GM12878 (cell line): Measurements from ENCODE around the gene DNAH8. TPM values are rescaled to one million over a fixed set of nuclear protein-coding genes. Genes with fewer than 3 reads are reported as not detected.

Experiments used
- ATAC-seq: fragments of 200-7000 bp; cut with Tn5 transposase; 3 replicates; pipeline ENCODE4 v1.9.1; 2020; ENCODE audit warnings: mild to moderate bottlenecking, moderate library complexity
- BruUV-seq: library from RNA; stranded (reverse); fragments of 400-500 nt; replicated peaks from 2 replicates; lab custom pipeline; 2021; lab: Mats Ljungman, UMichigan
- CTCF ChIA-PET: fragments of 300-600 bp; sonication (Branson Sonifier 250); formaldehyde crosslinking; extraction: SDS; loops from one replicate; lab custom pipeline; 2021; ENCODE audit warnings: inconsistent platforms; lab: Yijun Ruan, JAX
- POLR2A ChIA-PET: fragments of 350-600 bp; formaldehyde crosslinking; extraction: SDS; loops from one replicate; lab custom pipeline; 2021; ENCODE audit warnings: inconsistent platforms; lab: Charles Lee
- RAD21 ChIA-PET: fragments of 300-600 bp; sonication (Branson Sonifier 250); formaldehyde crosslinking; loops from one replicate; lab custom pipeline; 2023; ENCODE audit warnings: antibody characterized with exemption; ENCODE audit not compliant: unreplicated experiment; lab: Charles Lee
- SMC1A ChIA-PET: fragments of 300-600 bp; sonication (Branson Sonifier 250); formaldehyde crosslinking; loops from one replicate; lab custom pipeline; 2023; ENCODE audit not compliant: unreplicated experiment, uncharacterized antibody; lab: Charles Lee
- DNase-seq: peaks from one replicate; pipeline ENCODE4 v3.0.0-alpha.2; 2011; ENCODE audit warnings: low read depth, low spot score
- FAIRE-seq: peaks from 3 replicates; lab custom pipeline; 2011; peaks lifted over from hg19 to GRCh38; lab: Jason Lieb, UNC
- H2AFZ ChIP-seq: 2 replicates; pipeline ENCODE4 v1.6.0; 2011; ENCODE audit warnings: low read depth, low read length, control low read depth; ENCODE audit not compliant: control insufficient read depth
- H3K27ac ChIP-seq: 2 replicates; pipeline ENCODE4 v1.5.1; 2011; ENCODE audit warnings: control low read depth; ENCODE audit not compliant: control insufficient read depth, insufficient read depth
- H3K27me3 ChIP-seq, 2 experiments: replicated peaks in 1 of 2; 2 replicates each; pipeline versions ENCODE4 v1.6.0 to v1.6.1; 2011; ENCODE audit warnings: low read length in 1 of 2; ENCODE audit not compliant: control insufficient read depth in 2 of 2, insufficient read depth in 2 of 2
- H3K36me3 ChIP-seq, 2 experiments: 2 replicates each; pipeline ENCODE4 v1.5.1; 2011; ENCODE audit warnings: low read length in 1 of 2; ENCODE audit not compliant: control insufficient read depth in 2 of 2, insufficient read depth in 2 of 2
- H3K4me1 ChIP-seq: 2 replicates; pipeline ENCODE4 v1.6.1; 2011; ENCODE audit warnings: mild to moderate bottlenecking, low read length, moderate library complexity, mixed read lengths; ENCODE audit not compliant: control insufficient read depth, insufficient read depth
- H3K4me2 ChIP-seq: 2 replicates; pipeline ENCODE4 v1.6.0; 2011; ENCODE audit warnings: control low read depth; ENCODE audit not compliant: control insufficient read depth, insufficient read depth
- H3K4me3 ChIP-seq: fragments of 200-600 bp; sonication (generic); 2 replicates; pipeline ENCODE4 v1.5.1; 2016
- H3K79me2 ChIP-seq: 2 replicates; pipeline ENCODE4 v1.6.0; 2011; ENCODE audit warnings: low read length; ENCODE audit not compliant: control insufficient read depth, insufficient read depth
- H3K9ac ChIP-seq: 2 replicates; pipeline ENCODE4 v1.8.0; 2011; ENCODE audit warnings: low read length, control low read depth, mixed read lengths; ENCODE audit not compliant: control insufficient read depth, insufficient read depth
- H3K9me3 ChIP-seq: replicated peaks from 3 replicates; pipeline ENCODE4 v1.5.1; 2011; ENCODE audit warnings: mild to moderate bottlenecking, low read length; ENCODE audit not compliant: control insufficient read depth, insufficient read depth
- H4K20me1 ChIP-seq: 2 replicates; pipeline ENCODE4 v1.6.0; 2011; ENCODE audit not compliant: control insufficient read depth, insufficient read depth
- BHLHE40 ChIP-seq, 2 experiments: fragments of 450-650 bp in 1 of 2; IDR thresholded peaks; 2 replicates each; pipeline ENCODE4 v1.6.1; 2011 to 2017; ENCODE audit warnings: low read depth in 2 of 2, borderline replicate concordance in 1 of 2, improper control_type of control experiment in 1 of 2, low read length in 1 of 2, mild to moderate bottlenecking in 1 of 2
- MEF2A ChIP-seq: IDR thresholded peaks from 2 replicates; pipeline ENCODE4 v1.6.1; 2011; ENCODE audit warnings: low read depth, mild to moderate bottlenecking, low read length, moderate library complexity; ENCODE audit not compliant: insufficient read depth
- NFYB ChIP-seq: IDR thresholded peaks from 2 replicates; pipeline ENCODE4 v1.6.1; 2011; ENCODE audit warnings: low read depth, mild to moderate bottlenecking, low read length, improper control_type of control experiment, moderate library complexity; ENCODE audit not compliant: insufficient read depth
- RAD21 ChIP-seq: IDR thresholded peaks from 2 replicates; pipeline ENCODE4 v1.6.1; 2011; ENCODE audit warnings: mild to moderate bottlenecking, low read depth, low read length, moderate library complexity; ENCODE audit not compliant: insufficient read depth
- RFX5 ChIP-seq: IDR thresholded peaks from 2 replicates; pipeline ENCODE4 v1.6.1; 2011; ENCODE audit warnings: low read depth, low read length, improper control_type of control experiment
- SMC3 ChIP-seq: IDR thresholded peaks from 2 replicates; pipeline ENCODE4 v1.6.1; 2011; ENCODE audit warnings: low read length, improper control_type of control experiment, borderline replicate concordance
- STAT1 ChIP-seq: fragments of 450-650 bp; conservative IDR thresholded peaks from 2 replicates; pipeline ENCODE4 v1.6.1; 2014; ENCODE audit warnings: antibody characterized with exemption, mild to moderate bottlenecking
- ZSCAN29 ChIP-seq: fragments of 450-650 bp; IDR thresholded peaks from 2 replicates; pipeline ENCODE4 v1.6.1; 2017; ENCODE audit warnings: mild to moderate bottlenecking, moderate library complexity
- WGBS: methylation state at CpG from one replicate; pipeline ENCODE4 v1.1.6; 2016; ENCODE audit warnings: low lambda C conversion rate; ENCODE audit not compliant: insufficient replicate concordance, insufficient coverage; ENCODE audit errors: missing lambda C conversion rate; 5-methylcytosine and 5-hydroxymethylcytosine counted together
- in situ Hi-C: fragments of 300-500 bp; cut with MboI; formaldehyde crosslinking; loops from 9 replicates; pipeline ENCODE4 v1.14.3; 2018; ENCODE audit warnings: mixed read lengths
- intact Hi-C: fragments of 100-400 bp; cut with micrococcal nuclease; formaldehyde crosslinking; loops from one replicate; pipeline ENCODE4 v1.14.2; 2022; ENCODE audit not compliant: unreplicated experiment
- polyA plus RNA-seq, 11 experiments: library from polyadenylated mRNA; depleted of rRNA in 4 of 11; unstranded in 6 of 11; stranded (reverse) in 5 of 11; fragments of >200 nt; fragmentation: Nextera tagmentation in 4 of 11; fragmentation: Illumina TruSeq in 1 of 11; extraction: Ambion mirVana in 4 of 11; extraction: Trizol in 1 of 11; gene quantifications; 1 replicate in 1 of 11; 2 replicates in 10 of 11; pipeline versions ENCODE4 v1.2.1 to v1.2.3, GENCODE V29; 2011 to 2016; ENCODE audit warnings: inconsistent platforms in 2 of 11, missing spikeins in 2 of 11, low read depth in 1 of 11
- total RNA-seq, 4 experiments: library from RNA; depleted of rRNA in 3 of 4; stranded (reverse); fragments of >200 nt in 3 of 4; fragmentation: Illumina TruSeq in 1 of 4; extraction: Trizol in 1 of 4; gene quantifications; 2 replicates each; pipeline versions ENCODE4 v1.2.1 to v1.2.3, GENCODE V29; 2013 to 2021
- TF ChIP-seq, protein P1 (sequence below), 3 experiments: IDR thresholded peaks in 2 of 3; conservative IDR thresholded peaks in 1 of 3; 2 replicates each; pipeline ENCODE4 v1.5.1; 2011; ENCODE audit warnings: low read depth in 3 of 3, low read length in 3 of 3, mild to moderate bottlenecking in 3 of 3, control low read depth in 2 of 3, moderate library complexity in 2 of 3, inconsistent platforms in 1 of 3, mixed read lengths in 1 of 3; ENCODE audit not compliant: control insufficient read depth in 2 of 3, insufficient read depth in 1 of 3; ENCODE audit errors: extremely low read depth in 1 of 3
- TF ChIP-seq, protein P2 (sequence below): fragments of 150-350 bp; IDR thresholded peaks from 2 replicates; pipeline ENCODE4 v1.6.1; 2014; ENCODE audit warnings: mild to moderate bottlenecking, low read depth, low read length

The DNAH8 gene
- total and polyA plus RNA-seq, 10 of the 15 experiments (the other 5 are each of a cell fraction or from before 2014, with no cell fraction given): 0.02 to 0.34 (median 0.10) TPM; not detected in 3

DNA sequence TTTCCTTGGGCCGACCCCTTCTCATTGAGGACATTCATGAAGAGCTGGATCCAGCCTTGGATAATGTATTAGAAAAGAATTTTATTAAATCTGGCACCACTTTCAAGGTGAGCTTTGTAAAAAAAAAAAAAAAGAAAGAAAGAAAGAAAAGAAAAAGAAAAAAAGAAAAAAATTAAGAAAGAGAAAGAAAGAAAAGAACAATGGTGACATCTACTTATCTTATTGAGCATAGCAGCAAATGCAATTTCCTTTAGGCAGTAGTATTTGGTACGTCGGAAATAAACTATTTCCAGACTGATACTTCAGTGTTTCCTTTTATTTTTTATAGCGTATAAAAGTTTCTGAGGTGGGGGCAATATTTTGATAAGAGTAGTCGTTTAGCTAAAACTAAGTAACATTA lies 214.4 kb downstream of the DNAH8 start (continued):
- TF ChIP-seq RFX5 (no peak), ZSCAN29 (no peak), BHLHE40 (IDR thresholded peaks at IDR 0.05; ENCODE audit: borderline replicate concordance in 1 of 2, low read depth in 2 of 2, low read length in 1 of 2) (no peak), STAT1 (no peak), NFYB (no peak), MEF2A (no peak)

DNA sequence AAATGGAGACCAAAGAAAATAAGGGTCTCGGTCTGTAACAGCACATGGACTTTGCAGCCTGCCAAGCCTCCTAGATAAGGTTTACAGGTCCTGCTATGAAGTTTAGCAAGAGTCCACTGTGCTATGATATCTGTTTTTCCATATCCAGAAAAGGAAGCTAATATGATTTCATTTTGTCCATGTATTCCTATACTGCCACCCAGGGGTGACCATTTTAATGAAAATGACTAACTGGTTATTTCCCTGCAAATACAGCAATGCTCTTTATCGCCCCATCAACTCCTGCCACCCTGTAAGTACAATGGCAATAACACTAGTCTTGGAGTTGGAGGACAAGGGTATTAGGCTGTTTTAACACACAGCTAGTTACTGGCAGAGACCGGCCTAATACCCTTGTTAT lies 218.3 kb downstream of the DNAH8 start:
- H3K36me3 ChIP-seq: no peaks in the 10 kb centered on the region
- 51% methylated on average over 3 of the region's 3 CpGs for WGBS
- FAIRE-seq: peak; percentile 41
- no TSS peak for BruUV-seq
- ChIA-PET POLR2A (no interaction called here), RAD21 (no interaction called here), SMC1A (no interaction called here), CTCF (interaction anchor here (1.1 kb wide), 1 partner anchor 60 kb away, joined by 4 read pairs; no protein-coding TSS in a partner anchor)
- H3K9ac ChIP-seq: no peak overlapping the region
- H3K9me3 ChIP-seq: no peaks in the 10 kb centered on the region
- no peaks in the 10 kb centered on the region for H3K4me1 ChIP-seq
- no peaks in the 10 kb centered on the region for H3K79me2 ChIP-seq
- H3K27ac ChIP-seq: no peak overlapping the region
- H4K20me1 ChIP-seq: no peaks in the 10 kb centered on the region
- no peak overlapping the region for H3K4me2 ChIP-seq
- H2AFZ ChIP-seq: no peak overlapping the region
- no peak overlapping the region for H3K4me3 ChIP-seq
- ATAC-seq: no peak
- intact Hi-C loops (no loop called here), in situ Hi-C loops (no loop called here)
- TF ChIP-seq SMC3 (peak; percentile 6; the same call in 1 of the 2 replicates), RAD21 (0 out of 2 replicates have a peak, but pooled peaks have one; percentile 7)
- TF ChIP-seq, protein P1, sequence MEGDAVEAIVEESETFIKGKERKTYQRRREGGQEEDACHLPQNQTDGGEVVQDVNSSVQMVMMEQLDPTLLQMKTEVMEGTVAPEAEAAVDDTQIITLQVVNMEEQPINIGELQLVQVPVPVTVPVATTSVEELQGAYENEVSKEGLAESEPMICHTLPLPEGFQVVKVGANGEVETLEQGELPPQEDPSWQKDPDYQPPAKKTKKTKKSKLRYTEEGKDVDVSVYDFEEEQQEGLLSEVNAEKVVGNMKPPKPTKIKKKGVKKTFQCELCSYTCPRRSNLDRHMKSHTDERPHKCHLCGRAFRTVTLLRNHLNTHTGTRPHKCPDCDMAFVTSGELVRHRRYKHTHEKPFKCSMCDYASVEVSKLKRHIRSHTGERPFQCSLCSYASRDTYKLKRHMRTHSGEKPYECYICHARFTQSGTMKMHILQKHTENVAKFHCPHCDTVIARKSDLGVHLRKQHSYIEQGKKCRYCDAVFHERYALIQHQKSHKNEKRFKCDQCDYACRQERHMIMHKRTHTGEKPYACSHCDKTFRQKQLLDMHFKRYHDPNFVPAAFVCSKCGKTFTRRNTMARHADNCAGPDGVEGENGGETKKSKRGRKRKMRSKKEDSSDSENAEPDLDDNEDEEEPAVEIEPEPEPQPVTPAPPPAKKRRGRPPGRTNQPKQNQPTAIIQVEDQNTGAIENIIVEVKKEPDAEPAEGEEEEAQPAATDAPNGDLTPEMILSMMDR (IDR thresholded peaks at IDR 0.05 in 2 of 3, conservative IDR thresholded peaks at IDR 0.05 in 1 of 3; ENCODE audit: control insufficient read depth in 2 of 3, extremely low read depth in 1 of 3, insufficient read depth in 1 of 3, low read depth in 3 of 3, low read length in 3 of 3): peak in 1 of 3 experiments; percentile 22; a peak in 2 of 6 replicates
- TF ChIP-seq, protein P2, sequence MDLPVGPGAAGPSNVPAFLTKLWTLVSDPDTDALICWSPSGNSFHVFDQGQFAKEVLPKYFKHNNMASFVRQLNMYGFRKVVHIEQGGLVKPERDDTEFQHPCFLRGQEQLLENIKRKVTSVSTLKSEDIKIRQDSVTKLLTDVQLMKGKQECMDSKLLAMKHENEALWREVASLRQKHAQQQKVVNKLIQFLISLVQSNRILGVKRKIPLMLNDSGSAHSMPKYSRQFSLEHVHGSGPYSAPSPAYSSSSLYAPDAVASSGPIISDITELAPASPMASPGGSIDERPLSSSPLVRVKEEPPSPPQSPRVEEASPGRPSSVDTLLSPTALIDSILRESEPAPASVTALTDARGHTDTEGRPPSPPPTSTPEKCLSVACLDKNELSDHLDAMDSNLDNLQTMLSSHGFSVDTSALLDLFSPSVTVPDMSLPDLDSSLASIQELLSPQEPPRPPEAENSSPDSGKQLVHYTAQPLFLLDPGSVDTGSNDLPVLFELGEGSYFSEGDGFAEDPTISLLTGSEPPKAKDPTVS: no peak
- H3K27me3 ChIP-seq: no peaks in the 10 kb centered on the region; a peak in 1 of 4 replicates
- no peak for DNase-seq
